ENCODE measurements around the gene PROM2.
"Not testable (repeated sequence)": the region's sequence is repeated elsewhere in the genome, so short reads cannot be mapped to it uniquely, and the experiment has no call there.

The PROM2 gene, protein sequence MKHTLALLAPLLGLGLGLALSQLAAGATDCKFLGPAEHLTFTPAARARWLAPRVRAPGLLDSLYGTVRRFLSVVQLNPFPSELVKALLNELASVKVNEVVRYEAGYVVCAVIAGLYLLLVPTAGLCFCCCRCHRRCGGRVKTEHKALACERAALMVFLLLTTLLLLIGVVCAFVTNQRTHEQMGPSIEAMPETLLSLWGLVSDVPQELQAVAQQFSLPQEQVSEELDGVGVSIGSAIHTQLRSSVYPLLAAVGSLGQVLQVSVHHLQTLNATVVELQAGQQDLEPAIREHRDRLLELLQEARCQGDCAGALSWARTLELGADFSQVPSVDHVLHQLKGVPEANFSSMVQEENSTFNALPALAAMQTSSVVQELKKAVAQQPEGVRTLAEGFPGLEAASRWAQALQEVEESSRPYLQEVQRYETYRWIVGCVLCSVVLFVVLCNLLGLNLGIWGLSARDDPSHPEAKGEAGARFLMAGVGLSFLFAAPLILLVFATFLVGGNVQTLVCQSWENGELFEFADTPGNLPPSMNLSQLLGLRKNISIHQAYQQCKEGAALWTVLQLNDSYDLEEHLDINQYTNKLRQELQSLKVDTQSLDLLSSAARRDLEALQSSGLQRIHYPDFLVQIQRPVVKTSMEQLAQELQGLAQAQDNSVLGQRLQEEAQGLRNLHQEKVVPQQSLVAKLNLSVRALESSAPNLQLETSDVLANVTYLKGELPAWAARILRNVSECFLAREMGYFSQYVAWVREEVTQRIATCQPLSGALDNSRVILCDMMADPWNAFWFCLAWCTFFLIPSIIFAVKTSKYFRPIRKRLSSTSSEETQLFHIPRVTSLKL
- 0 to 3.9 (median 0.05) reads per million in 17 experiments for total RNA-seq

DNA sequence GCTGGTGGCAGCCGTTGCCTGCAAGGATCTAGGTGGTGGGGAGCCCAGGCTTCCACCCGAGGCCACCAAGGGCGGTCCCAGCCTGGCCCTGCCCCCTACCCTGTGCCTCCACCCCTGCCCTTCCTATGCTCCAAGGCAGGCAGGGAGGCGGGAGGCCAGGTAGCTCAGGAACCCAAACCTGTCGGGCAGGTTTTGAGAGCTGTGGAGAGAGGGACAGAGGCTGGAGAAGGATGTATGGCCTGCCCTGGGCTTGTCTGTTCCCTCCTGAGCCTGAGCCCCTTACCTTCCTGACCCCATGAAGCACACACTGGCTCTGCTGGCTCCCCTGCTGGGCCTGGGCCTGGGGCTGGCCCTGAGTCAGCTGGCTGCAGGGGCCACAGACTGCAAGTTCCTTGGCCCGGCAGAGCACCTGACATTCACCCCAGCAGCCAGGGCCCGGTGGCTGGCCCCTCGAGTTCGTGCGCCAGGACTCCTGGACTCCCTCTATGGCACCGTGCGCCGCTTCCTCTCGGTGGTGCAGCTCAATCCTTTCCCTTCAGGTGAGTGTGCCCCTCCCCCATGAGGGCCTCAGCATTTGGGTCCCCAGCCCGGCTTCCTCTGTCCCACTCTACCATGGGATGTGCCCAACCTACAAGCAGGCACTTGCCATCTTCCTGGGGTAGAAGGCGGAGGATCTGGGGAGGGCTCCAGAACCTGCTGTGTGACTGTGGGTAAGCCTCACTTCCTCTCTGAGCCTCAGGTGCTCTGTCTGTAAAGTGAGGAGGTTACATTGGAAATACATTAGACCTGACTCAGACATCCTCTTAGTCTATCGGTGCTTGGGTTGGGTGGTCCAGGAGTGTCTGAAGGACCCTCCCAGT is at the start of gene PROM2:
Gene PROM2 (plus strand): TSS at position 159 of the 860 bp plus-strand sequence. CDS start 137 bp downstream, at position 296.
- no peak for DNase-seq

DNA sequence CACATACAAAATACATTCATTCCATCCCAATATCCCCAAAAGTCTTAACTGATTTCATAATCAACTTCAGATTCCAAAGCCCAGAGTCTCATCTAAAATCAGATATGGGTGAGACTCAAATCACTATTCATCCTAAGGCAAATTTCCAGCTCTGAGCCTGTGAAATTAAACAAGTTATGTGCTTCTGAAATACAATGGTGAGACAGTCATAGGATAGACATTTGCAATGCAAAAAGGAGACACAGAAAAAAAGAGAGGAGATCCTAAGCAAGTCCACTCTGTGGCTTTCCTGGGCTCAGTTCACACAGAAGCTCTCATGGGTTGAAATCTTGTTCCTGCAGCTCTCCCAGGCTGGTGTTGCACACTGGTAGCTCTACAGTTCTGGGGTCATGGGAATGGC is 48.6 kb upstream of the PROM2 start:
- DNase-seq = no peak

DNA sequence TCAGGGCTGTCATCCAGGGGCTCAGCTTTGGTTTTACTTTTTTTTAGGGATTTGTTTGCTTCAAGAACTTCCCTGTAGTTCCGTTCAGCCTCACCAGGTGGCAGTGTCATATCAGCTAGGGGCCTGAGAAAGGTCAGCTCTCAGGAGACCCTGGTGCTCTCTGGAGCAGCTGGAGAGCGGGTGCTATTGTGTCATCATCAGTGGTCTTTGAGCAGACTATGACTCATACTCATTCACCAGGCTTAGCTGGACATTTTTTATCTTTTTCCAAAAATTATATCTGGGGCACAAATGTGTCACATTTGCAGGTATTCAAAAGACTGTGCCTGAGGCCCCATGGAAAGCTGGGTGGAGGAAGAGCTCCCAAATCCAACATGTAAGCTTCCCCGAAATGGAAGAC is 42.5 kb upstream of the PROM2 start:
- DNase-seq = peak; percentile 77 to 84 (median 82)

DNA sequence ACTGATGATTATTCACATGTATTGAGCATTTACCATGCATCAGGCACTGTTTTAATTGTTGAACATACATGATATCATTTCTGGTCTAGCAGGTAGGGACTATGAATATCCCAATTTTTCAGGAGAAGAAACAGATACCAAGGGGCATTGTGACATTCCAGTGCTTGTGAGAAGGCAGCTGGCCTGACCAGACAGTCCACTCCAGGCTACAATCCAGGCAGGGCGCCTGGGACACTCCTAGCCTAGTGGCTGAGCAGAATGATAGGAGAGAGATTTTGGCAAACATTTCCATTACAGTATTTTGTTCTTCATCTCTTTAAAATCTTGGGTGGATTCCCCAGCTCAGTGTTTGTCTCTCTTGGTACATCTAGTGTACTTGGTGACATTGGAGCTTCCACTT is 42.0 kb upstream of the PROM2 start:
- no peak for DNase-seq

DNA sequence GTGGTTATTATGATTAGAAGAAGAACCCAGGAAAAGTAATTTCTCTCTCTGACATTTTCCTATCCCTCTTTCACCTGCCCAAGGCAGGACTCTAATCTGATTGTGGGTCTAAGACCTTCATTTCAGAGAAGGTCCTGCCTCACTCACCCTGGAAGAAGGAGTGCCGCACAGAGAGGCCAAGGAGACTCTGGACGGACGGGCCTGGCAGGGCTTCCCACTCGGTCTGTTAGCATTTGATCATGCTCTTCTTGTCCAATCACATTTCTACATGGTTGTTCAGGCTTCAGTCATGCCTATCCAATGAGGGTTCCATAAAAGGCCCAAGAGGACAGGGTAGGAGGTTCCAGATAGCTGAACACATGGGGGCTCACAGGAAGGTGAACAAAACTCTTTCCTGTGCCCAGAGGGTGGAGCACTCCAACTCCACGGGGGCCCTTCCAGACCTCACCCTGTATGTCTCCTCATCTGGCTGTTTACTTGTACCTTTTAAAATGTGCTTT is 39.9 kb upstream of the PROM2 start:
- DNase-seq = no peak

DNA sequence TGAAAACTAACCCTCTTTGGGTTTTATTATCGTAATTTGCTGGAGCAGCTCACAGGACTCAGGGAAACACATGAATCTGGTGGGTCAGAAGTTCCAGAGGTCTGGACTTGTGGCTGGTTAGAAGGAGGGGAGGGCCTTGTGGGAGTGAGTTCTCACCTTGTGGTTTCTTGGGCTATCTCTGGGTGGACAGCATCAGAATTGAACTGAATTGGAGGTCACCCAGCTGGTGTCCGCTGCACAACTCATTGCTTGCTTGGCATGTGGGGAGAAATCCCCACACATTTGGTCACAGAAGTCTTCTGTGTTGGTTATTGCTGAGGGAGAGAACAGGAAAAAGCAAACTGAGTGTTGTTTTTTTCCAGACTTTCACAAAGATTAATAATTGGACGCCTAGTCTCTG is 39.4 kb upstream of the PROM2 start:
- no peak for DNase-seq

DNA sequence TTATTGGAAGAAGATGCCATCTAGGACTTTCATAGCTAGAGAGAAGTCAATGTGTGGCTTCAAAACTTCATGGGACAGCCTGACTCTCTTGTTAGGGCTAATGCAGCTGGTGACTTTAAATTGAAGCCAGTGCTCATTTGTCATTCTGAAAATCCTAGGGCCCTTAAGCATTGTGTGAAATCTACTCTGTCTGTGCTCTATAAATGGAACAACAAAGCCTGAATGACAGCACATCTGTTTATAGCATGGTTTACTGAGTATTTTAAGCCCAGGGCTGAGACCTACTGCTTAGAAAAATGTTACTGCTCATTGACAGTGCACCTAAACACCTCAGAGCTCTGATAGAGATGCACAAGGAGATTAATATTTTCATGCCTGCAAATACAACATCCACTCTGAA is 36.1 kb upstream of the PROM2 start:
- no peak for DNase-seq

DNA sequence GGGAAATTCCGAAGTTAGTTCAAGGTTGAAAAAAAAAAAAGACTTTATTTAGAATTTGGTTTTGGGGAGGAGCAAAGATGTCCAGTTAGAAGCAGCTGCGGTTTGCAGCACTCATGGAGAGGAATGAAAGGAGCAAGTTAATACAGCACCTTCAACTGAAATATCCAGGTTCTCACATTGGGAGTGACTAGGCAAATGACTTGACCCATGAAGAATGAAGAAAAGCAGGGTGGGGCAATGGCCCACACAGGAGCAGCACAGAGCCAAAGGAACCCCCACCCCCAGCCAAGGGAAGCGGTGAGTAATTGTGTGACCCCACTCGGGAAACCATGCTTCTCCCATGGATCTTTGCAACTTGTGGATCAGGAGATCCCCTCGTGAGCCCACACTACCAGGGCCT is 34.2 kb upstream of the PROM2 start:
- DNase-seq = no peak

DNA sequence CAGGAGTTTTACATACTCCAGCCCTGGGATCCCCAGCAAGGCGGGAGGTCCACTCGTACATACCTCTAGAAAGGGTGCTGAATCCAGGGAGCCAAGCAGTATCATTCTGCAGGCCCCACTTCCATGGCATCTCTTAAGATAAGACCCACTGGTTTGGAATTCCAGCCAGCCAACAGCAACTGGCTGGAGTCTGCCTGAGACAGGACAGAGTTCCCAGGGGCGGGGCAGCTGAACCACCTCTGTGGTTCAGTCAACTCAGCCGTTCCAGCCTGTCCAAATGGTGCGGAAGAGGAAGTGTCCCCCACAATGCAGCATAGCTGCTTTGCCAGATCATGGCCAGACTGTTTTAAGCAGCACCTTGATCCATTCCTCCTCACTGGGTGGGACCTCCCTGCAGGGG is 33.7 kb upstream of the PROM2 start:
- DNase-seq = no peak

DNA sequence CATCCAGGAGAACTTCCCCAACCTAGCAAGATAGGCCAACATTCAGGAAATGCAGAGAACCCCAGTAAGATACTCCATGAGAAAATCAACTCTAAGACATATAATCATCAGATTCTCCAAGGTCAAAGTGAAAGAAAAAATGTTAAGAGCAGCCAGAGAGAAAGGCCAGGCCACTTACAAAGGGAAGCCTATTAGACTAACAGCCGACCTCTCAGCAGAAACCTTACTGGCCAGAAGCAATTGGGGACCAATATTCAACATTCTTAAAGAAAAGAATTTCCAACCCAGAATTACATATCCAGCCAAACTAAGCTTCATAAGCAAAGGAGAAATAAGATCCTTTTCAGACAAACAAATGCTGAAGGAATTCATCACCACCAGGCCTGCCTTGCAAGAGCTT is 32.2 kb upstream of the PROM2 start:
- DNase-seq = not testable (repeated sequence)

DNA sequence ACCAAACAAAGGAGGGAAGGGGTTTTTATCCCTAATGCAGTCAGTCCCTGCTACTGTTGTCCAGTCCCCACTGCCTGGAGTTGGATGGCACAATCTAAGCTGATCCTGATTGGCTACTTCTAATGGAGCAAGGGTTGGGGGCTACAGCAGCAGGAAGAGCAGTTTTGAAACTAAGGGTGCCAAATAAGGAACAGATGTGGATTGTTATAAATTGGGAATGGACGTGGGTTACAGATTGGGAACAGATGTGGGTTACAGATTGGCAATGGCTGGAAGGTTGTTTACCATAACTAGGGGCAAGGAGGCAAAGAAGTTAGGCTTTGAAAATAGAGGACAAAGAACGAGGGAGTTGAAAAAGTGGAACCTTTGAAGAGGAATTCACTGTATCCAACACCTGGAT is 16.0 kb upstream of the PROM2 start:
- no peak for DNase-seq

DNA sequence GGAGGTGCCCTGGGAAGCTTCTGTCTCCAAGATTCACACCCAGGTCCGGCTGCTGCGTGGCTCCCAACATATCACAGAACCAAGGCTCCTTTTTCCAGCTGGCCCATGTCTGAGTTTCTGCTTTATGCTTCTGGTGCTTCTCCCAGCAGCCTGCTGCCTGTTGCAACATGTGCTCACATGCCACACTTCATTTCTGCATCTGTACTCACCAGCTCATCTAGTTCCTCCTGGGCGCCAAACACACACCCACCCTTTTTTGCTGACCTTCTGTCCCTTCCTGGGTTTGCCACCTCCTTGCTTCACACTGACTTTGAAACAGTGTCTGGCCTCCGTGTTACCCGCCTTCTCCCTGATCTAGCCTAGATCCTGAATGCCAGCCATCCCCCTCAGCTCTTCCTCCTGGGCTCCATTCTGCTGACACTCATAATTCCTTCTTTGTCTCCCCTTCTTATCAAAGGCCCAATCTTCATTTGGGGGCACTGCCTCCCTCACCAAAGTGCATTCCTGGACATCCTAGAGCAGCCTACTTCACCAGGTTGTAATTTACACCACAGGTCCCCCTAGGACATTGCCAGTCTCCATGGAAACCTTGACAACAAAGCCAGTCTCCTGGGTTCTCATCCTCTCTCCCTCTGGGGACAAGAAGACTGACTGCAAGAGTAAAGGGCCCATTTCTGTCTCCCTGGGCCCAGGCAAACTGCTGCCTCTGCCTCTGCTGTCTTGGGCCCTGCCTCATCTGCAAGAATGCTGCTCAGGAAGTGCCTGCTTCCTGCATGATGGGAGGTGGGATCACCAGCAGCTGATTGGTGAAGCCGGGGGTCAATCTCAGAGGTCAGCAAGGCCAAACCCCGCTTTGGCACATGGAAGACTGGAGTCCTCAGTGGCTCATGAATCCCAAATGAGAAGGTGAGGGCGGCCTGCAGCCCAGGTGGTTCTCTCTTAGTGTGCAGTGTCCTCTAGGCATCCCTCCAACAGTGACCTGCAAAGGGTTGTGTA is 13.9 kb upstream of the PROM2 start:
- peak; percentile 84 to 94 (median 90) for DNase-seq

DNA sequence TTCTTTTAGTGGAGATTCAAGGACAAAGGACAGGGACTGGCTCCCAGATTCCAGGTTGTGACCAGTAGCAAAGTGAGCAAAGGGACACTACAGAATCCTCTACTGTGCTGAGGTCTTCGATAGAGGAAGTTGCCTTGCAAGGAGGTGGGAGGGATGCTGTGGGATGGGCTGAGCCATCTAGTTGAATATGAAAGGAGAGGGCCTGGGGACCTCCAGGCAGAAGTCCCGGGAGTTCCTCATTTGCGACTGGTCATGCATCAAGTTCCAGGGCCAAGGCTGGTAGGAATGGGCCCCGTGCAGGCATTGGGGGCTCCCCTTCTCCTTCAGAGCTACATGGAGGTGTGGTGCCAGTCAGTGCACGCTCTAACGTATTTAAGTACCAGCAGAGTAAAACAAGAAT is 12.6 kb upstream of the PROM2 start:
- DNase-seq = peak; percentile 74 to 92 (median 88)

DNA sequence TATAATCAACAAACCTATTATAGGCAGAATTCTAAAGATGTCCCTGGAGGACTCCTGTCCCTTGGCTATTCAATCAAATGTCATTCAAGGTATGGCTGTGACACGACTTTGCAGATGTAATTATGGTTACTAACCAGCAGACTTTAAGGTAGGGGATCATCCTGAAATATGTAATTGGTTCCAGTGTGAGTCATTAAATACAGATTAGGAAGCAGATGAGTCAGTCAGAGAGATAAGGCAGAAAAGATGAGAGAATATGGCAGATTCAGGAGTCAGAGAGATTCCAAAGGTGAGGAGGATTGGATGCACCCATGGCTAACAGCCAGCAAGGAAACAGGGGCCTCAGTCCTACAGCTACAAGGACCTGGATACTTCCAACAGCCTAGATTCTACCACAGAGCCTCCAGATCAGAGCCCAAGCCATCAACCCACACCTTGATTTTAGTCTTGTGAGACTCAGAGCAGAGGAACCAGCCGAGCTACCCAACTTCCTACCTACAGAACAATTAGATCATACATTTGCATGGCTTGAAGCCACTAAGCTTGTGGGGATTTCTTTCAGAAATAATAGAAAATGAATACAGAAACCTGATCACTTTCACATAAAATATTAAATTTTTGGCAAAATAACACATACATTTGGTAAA is 11.2 kb upstream of the PROM2 start:
- peak in 2 of 4 experiments; percentile 14 to 30 for DNase-seq

DNA sequence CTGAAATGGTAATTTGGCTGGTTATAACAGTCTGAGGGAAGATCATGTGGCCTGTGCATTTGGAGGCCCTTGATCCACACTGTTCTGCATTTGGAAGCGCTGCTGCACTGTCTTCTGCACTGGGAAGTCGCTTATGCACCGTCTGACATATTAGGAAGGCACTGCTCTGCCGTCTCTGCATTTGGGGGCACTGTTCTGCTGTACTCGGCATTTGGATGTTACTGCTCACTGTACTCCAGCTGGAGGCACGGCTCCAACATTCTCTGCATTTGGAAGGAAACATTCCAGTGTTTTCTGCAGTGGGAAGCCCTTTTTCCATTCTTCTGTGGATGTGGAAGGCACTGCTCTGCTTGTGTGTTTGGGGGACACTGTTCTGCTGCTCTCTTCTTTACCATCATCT is 9.6 kb upstream of the PROM2 start:
- no peak for DNase-seq

DNA sequence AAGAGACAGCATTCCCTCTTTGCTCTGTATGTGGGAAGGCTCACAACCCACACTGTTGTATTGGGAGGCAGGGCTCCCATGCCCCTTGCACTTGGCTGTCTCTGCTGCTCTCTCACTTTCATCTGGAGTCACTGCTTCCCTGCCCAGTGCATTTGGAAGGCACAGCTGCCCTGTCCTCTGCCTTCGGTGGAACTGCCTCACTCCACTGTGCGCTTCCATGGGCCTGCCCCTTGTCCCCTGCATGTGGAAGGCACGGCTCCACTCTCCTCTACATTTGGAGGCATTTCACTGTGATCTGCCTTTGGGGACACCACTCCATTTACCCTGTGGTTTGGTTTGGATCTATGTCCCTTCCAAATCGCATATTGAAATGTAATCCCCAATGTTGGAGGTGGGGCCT is 9.1 kb upstream of the PROM2 start:
- DNase-seq = no peak

DNA sequence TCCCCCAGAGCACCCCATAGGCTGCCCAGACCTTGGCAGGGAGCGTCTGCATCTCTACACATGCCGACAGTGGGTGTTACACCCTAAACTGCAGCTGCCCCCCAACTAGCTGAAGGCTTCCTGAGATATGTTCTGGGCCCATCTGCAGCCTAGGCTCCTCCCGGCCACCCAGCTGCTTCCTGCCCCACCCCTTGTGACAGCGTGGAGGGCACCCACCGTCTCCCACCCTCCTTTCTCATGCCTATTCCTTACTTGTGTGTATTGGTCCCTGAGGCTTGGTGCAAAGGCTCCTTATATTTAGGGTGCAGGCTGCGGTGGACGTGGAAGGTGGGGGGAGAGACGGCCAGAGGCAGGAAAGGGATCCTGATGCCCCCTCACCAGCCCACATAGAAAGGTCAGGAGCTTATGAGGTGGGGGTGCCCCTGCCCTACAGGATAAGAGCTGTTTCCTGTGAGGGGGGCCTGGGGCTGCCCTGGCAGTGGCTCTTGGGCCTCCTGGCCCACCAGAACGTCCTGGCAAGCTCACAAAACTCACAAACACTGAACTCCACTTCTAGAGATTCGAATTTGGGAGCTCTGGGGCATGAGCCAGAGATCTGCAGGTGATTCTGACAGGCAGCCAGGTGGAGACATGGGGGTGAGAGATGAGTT is 7.3 kb upstream of the PROM2 start:
- no peak for DNase-seq

DNA sequence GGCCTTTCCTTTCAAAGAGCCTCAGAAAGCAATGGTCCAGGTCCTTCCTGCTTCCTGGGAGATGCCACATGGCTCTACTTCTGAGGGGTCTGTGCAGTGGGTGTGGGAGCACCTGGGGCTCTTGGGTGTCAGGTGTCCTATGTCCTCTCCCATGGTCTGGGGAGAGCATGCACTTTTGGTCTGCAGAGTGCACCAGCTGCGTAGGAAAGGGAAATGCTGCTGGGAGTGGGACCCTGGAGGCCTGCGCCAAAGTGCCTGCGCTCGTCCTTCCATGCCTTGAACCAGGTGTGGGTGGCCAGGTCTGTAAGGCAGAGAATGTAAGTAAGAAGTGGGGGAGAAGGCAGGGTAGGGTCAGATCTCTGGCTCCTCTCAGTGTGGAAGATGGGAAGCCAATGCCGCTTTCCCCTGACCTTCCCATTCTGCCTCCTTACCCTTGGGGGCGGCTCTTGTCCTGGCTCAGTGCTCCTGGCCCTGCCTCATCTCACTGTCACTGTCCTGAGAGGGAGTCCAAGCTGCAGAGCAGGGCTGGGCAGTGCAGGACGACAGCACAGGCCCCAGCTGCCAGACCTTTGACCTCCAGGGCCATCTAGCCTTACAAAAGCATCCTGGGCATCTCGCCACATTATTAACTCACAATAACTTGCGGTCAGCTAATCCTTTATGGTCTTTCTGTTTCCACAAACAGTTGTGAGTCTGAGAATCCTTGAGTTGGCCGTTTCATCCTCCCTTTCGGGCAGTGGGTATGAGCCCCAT is 6.6 kb upstream of the PROM2 start:
- no peak for DNase-seq

All from suppressor macrophage (primary cell).